Measurements from ENCODE around the gene PPP1R13B. TPM values are rescaled to one million over a fixed set of nuclear protein-coding genes. Genes with fewer than 3 reads are reported as not detected.

Gene PPP1R13B
- total RNA-seq, 1 experiment from 2014 or later = 17.8 TPM

DNA sequence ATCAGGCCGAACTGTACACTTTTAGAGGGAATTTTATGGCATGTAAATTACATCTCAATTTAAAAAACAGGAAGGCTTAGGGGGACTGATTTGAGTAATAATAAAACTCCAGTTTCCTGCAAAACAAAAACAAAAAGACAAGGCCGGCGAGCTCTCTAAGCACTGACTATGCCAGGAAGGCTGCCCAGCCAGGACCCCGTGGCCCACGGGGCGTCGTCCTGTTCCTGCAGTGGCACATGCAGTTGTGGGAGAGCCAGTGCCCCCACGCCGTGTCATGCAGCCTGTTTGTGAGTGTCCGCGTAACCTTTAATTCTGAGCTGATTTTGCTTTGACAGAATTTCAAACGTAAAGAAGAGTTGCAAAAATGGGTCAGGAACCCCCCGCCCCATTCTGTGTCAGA is 142.7 kb downstream of the PPP1R13B start:
- Histone ChIP-seq H3K27me3 (ENCODE audit: insufficient read depth, low read length) (no peaks in the 10 kb centered on the region), H3K9me2 (ENCODE audit: insufficient read depth) (no peaks in the 10 kb centered on the region), H3K4me2 (ENCODE audit: low read length) (no peak overlapping the region), H3K9me3 (ENCODE audit: control insufficient read depth in 1 of 2, insufficient read depth in 1 of 2, low read depth in 1 of 2, low read length in 2 of 2) (no peaks in the 10 kb centered on the region), H3K4me1 (ENCODE audit: control insufficient read depth in 1 of 2, insufficient read depth in 2 of 2, low read length in 2 of 2) (no peaks in the 10 kb centered on the region), H3K79me2 (ENCODE audit: insufficient read depth, low read length) (no peaks in the 10 kb centered on the region; the same call in 1 of the 2 replicates), H3K27ac (ENCODE audit: low read depth, low read length) (no peak overlapping the region), H2AFZ (ENCODE audit: low read depth, low read length, poor library complexity, severe bottlenecking) (no peak overlapping the region), H3K36me3 (ENCODE audit: control insufficient read depth in 1 of 2, insufficient read depth in 2 of 2, low read length in 2 of 2) (peaks cover 10 to 48% of the 10 kb centered on the region in 2 experiments; a peak in 3 of 4 replicates), H3K4me3 (replicated peaks in 1 of 2; ENCODE audit: low read depth in 1 of 2, low read length in 2 of 2) (no peak overlapping the region), H3K9ac (ENCODE audit: low read length) (no peak overlapping the region), H4K20me1 (ENCODE audit: insufficient read depth) (peaks cover 3% of the 10 kb centered on the region; the same call in 1 of the 2 replicates)
- ChIA-PET CTCF (interaction anchor here (0.6 kb wide), 1 partner anchor 215 kb away, joined by 3 read pairs; no protein-coding TSS in a partner anchor), RAD21 (ENCODE audit: low non-redundant PET in 1 of 2, low total read pairs in 2 of 2, uncharacterized antibody in 2 of 2, unreplicated experiment in 2 of 2) (no interaction called here), POLR2A (interaction anchor here (0.8 kb wide), 1 partner anchor 11 kb away, joined by 3 read pairs; the partner anchor contains the start of genes XRCC3 and ZFYVE21)
- BruUV-seq (replicated peaks) = no TSS peak
- ATAC-seq = no peak
- intact Hi-C loops (cut with micrococcal nuclease) = no loop called here
- no peak for TF ChIP-seq EGR1 (IDR thresholded peaks at IDR 0.05; ENCODE audit: low read depth)
- TF ChIP-seq, protein P1, sequence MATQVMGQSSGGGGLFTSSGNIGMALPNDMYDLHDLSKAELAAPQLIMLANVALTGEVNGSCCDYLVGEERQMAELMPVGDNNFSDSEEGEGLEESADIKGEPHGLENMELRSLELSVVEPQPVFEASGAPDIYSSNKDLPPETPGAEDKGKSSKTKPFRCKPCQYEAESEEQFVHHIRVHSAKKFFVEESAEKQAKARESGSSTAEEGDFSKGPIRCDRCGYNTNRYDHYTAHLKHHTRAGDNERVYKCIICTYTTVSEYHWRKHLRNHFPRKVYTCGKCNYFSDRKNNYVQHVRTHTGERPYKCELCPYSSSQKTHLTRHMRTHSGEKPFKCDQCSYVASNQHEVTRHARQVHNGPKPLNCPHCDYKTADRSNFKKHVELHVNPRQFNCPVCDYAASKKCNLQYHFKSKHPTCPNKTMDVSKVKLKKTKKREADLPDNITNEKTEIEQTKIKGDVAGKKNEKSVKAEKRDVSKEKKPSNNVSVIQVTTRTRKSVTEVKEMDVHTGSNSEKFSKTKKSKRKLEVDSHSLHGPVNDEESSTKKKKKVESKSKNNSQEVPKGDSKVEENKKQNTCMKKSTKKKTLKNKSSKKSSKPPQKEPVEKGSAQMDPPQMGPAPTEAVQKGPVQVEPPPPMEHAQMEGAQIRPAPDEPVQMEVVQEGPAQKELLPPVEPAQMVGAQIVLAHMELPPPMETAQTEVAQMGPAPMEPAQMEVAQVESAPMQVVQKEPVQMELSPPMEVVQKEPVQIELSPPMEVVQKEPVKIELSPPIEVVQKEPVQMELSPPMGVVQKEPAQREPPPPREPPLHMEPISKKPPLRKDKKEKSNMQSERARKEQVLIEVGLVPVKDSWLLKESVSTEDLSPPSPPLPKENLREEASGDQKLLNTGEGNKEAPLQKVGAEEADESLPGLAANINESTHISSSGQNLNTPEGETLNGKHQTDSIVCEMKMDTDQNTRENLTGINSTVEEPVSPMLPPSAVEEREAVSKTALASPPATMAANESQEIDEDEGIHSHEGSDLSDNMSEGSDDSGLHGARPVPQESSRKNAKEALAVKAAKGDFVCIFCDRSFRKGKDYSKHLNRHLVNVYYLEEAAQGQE (IDR thresholded peaks at IDR 0.05; ENCODE audit: low read depth) = no peak
- TF ChIP-seq FOSL1 (IDR thresholded peaks at IDR 0.05; ENCODE audit: low read depth) = no peak
- no peak for TF ChIP-seq ELF1 (IDR thresholded peaks at IDR 0.05; ENCODE audit: borderline replicate concordance, low read depth)
- TF ChIP-seq ZNF274 (IDR thresholded peaks at IDR 0.05; ENCODE audit: low read depth, low read length) = no peak
- TF ChIP-seq, protein P2, sequence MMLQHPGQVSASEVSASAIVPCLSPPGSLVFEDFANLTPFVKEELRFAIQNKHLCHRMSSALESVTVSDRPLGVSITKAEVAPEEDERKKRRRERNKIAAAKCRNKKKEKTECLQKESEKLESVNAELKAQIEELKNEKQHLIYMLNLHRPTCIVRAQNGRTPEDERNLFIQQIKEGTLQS (IDR thresholded peaks at IDR 0.05) = no peak
- no peak for TF ChIP-seq CEBPB (IDR thresholded peaks at IDR 0.05; ENCODE audit: low read depth)
- no peak for TF ChIP-seq EZH2phosphoT487 (IDR thresholded peaks at IDR 0.05; ENCODE audit: borderline replicate concordance)
- no peak for TF ChIP-seq ZFX (IDR thresholded peaks at IDR 0.05)
- no peak for TF ChIP-seq EZH2 (IDR thresholded peaks at IDR 0.05)
- no peak for TF ChIP-seq YY1 (IDR thresholded peaks at IDR 0.05; ENCODE audit: extremely low read depth, insufficient replicate concordance, low read depth, low read length)
- TF ChIP-seq SRF (IDR thresholded peaks at IDR 0.05; ENCODE audit: low read depth) = no peak
- TF ChIP-seq CBX3 (IDR thresholded peaks at IDR 0.05; ENCODE audit: low read depth) = no peak
- DNase-seq (ENCODE audit: low read depth, low spot score) = no peak
